Mesendoderm (in vitro differentiated cells): ENCODE results near the gene FTO.

Experiments used
- DNase-seq: peaks from one replicate; pipeline ENCODE4 v3.0.0; 2013
- H2AK5ac ChIP-seq: 2 replicates; pipeline ENCODE4 v1.6.1; 2013; ENCODE audit warnings: low read length, inconsistent platforms
- H2BK120ac ChIP-seq: 2 replicates; pipeline ENCODE4 v1.6.1; 2013; ENCODE audit warnings: low read depth, mild to moderate bottlenecking, low read length, moderate library complexity, mixed read lengths
- H2BK15ac ChIP-seq: replicated peaks from 2 replicates; pipeline ENCODE4 v1.6.1; 2013; ENCODE audit warnings: low read depth, mild to moderate bottlenecking, moderate library complexity
- H2BK5ac ChIP-seq: 2 replicates; pipeline ENCODE4 v1.6.1; 2013; ENCODE audit warnings: low read length, inconsistent platforms
- H3K18ac ChIP-seq: 2 replicates; pipeline ENCODE4 v1.6.1; 2013; ENCODE audit warnings: mild to moderate bottlenecking, low read length, mixed read lengths
- H3K23ac ChIP-seq: one replicate; pipeline ENCODE4 v1.6.1; 2013; ENCODE audit warnings: low read length
- H3K27ac ChIP-seq: 2 replicates; pipeline ENCODE4 v1.5.1; 2013; ENCODE audit warnings: low read depth, mild to moderate bottlenecking, inconsistent platforms, low read length, moderate library complexity
- H3K27me3 ChIP-seq: 2 replicates; pipeline ENCODE4 v1.6.1; 2013; ENCODE audit warnings: low read length, control low read depth, mild to moderate bottlenecking, inconsistent platforms; ENCODE audit not compliant: insufficient read depth, poor library complexity
- H3K36me3 ChIP-seq: 2 replicates; pipeline ENCODE4 v1.6.1; 2013; ENCODE audit warnings: low read length, inconsistent platforms; ENCODE audit not compliant: control insufficient read depth, insufficient read depth
- H3K4ac ChIP-seq: one replicate; pipeline ENCODE4 v1.6.1; 2013; ENCODE audit warnings: low read depth, mild to moderate bottlenecking, low read length, moderate library complexity
- H3K4me1 ChIP-seq: 2 replicates; pipeline ENCODE4 v1.6.1; 2013; ENCODE audit warnings: low read depth, low read length, inconsistent platforms; ENCODE audit not compliant: control insufficient read depth
- H3K4me2 ChIP-seq: 2 replicates; pipeline ENCODE4 v1.6.1; 2013; ENCODE audit warnings: low read length
- H3K4me3 ChIP-seq: 2 replicates; pipeline ENCODE4 v1.5.1; 2013; ENCODE audit warnings: mild to moderate bottlenecking, low read length
- H3K56ac ChIP-seq: one replicate; pipeline ENCODE4 v1.6.1; 2013; ENCODE audit warnings: low read length
- H3K79me1 ChIP-seq: 2 replicates; pipeline ENCODE4 v1.6.1; 2013; ENCODE audit warnings: low read length, inconsistent platforms
- H3K79me2 ChIP-seq: 2 replicates; pipeline ENCODE4 v1.6.1; 2013; ENCODE audit warnings: mild to moderate bottlenecking, low read length; ENCODE audit not compliant: control insufficient read depth, insufficient read depth
- H3K9ac ChIP-seq: 2 replicates; pipeline ENCODE4 v1.6.1; 2013; ENCODE audit warnings: low read length, inconsistent platforms
- H4K5ac ChIP-seq: one replicate; pipeline ENCODE4 v1.6.1; 2013; ENCODE audit warnings: low read length
- H4K8ac ChIP-seq: one replicate; pipeline ENCODE4 v1.6.1; 2013; ENCODE audit warnings: low read depth, mild to moderate bottlenecking, control low read depth, low read length, moderate library complexity
- whole genome bisulfite sequencing: extraction: QIAGEN DNeasy Blood & Tissue Kit; methylation state at CpG from one replicate; pipeline ENCODE4 v1.1.7; 2013; ENCODE audit warnings: low lambda C conversion rate, missing lambda C conversion rate; ENCODE audit not compliant: insufficient coverage; ENCODE audit errors: extremely low coverage; 5-methylcytosine and 5-hydroxymethylcytosine counted together

Gene FTO

DNA sequence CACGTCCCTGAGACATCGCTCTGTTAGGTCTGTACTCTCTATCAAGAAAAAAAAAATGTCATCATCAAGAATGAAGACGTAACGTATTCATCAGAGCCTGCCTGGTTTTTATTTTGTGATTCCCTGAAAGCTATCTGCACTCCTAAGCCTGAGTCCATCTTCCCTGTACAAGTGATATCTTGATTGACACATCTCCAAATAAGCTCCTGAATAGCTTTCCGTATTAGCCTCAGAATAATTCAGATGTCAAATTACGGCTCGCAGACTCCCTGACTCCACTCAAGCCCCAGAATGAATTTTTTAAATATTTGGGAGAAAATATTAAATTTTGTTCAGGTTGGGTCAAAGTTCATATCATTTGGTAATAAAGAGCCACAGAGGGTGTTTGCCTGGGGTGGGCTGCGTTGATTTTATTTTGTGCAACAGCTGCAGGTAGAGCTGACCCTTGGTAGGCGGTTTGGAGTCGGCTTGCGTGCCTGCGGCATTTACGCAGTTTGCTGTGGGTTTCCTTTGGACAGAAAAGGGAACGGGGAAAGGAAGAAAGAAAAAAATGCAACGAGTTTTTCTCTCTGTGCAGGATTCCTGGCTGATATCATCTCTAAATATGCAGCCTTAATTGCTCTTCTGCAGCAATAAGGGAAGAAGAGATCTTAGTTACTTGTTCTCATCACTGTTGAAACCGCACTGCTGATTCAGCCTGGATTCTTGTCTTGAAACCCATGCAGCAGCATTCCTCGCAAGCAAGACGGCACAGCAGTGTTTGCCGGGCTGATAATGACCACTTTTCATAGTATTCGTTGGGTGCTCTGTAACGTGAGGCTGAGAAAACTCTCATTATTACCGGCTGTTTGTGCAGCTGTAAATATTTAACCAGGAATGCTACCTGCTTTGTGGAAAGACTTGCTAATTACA, 467.9 kb downstream of the FTO start:
- Histone ChIP-seq H3K27ac (no peak overlapping the region), H3K36me3 (no peaks in the 10 kb centered on the region), H3K27me3 (no peaks in the 10 kb centered on the region), H4K5ac (no peak overlapping the region), H3K4ac (no peak overlapping the region), H3K4me3 (no peak overlapping the region), H3K9ac (no peak overlapping the region), H3K4me2 (no peak overlapping the region), H3K23ac (no peak overlapping the region), H2BK5ac (no peak overlapping the region), H4K8ac (no peak overlapping the region), H2AK5ac (no peak overlapping the region), H3K4me1 (no peaks in the 10 kb centered on the region), H3K56ac (no peak overlapping the region), H2BK15ac (no peak overlapping the region), H3K79me2 (no peaks in the 10 kb centered on the region), H2BK120ac (no peak overlapping the region), H3K18ac (no peak overlapping the region), H3K79me1 (no peaks in the 10 kb centered on the region)
- WGBS = no CpG with 5 or more reads among the region's 22 CpGs
- peak; percentile 9 for DNase-seq

DNA sequence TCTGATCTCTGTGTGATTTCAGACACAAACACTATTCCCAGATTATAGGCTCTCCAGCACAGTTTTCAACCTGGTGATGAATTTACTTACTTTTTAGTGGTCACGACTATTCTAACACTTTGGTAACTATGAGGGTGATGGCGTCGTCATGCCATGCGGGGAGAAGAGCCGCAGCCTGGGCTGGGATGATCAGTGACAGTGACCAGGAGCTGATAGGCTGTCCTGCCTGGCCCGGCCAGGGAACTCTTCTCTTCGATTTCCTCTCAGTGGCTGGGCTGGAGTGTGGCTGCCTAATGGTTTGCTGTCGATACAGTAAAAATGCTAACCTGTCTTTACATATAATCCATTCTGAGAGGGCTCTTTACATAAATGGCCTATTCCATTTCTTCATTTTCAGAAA, 469.5 kb downstream of the FTO start:
- Histone ChIP-seq H3K4me3 (no peak overlapping the region), H2BK120ac (no peak overlapping the region), H3K9ac (no peak overlapping the region), H3K27me3 (no peaks in the 10 kb centered on the region), H4K8ac (no peak overlapping the region), H3K56ac (no peak overlapping the region), H3K27ac (no peak overlapping the region), H4K5ac (no peak overlapping the region), H3K79me1 (no peaks in the 10 kb centered on the region), H2BK5ac (no peak overlapping the region), H3K4ac (no peak overlapping the region), H2BK15ac (no peak overlapping the region), H3K4me1 (no peaks in the 10 kb centered on the region), H2AK5ac (no peak overlapping the region), H3K4me2 (no peak overlapping the region), H3K79me2 (no peaks in the 10 kb centered on the region), H3K36me3 (no peaks in the 10 kb centered on the region), H3K23ac (no peak overlapping the region), H3K18ac (no peak overlapping the region)
- peak; percentile 17 for DNase-seq
- WGBS = no CpG with 5 or more reads among the region's 8 CpGs

DNA sequence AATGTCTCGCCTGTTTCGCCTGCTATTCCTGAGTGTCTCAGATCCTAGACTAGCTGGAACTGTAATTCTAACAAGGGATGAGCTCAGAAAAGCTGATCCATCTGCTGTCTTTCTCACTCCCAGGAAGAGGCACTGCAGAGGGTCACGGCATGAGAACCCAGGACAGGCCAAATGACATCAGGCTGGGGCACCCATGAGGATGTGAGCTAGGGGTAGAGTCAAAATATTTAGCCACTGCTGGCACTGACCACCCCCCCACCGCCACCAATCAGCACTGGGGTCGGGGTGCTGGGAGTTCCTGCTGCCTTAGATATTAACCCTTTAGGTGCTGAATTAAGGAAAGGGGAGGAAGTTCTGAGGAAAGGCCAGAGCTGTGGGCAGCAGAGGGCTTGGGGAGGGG, 470.2 kb downstream of the FTO start:
- H3K27ac ChIP-seq = no peak overlapping the region
- H3K36me3 ChIP-seq = no peaks in the 10 kb centered on the region
- no peak overlapping the region for H3K4me2 ChIP-seq
- no peaks in the 10 kb centered on the region for H3K27me3 ChIP-seq
- H2AK5ac ChIP-seq = no peak overlapping the region
- H3K4me3 ChIP-seq = no peak overlapping the region
- H3K18ac ChIP-seq = no peak overlapping the region
- no peak overlapping the region for H3K23ac ChIP-seq
- H3K79me1 ChIP-seq = no peaks in the 10 kb centered on the region
- H4K5ac ChIP-seq = no peak overlapping the region
- H3K56ac ChIP-seq = no peak overlapping the region
- H2BK120ac ChIP-seq = no peak overlapping the region
- H2BK15ac ChIP-seq = no peak overlapping the region
- H4K8ac ChIP-seq = no peak overlapping the region
- no peak for DNase-seq
- H3K4ac ChIP-seq = no peak overlapping the region
- no peak overlapping the region for H3K9ac ChIP-seq
- no CpG with 5 or more reads among the region's 5 CpGs for WGBS
- H3K4me1 ChIP-seq = no peaks in the 10 kb centered on the region
- H2BK5ac ChIP-seq = no peak overlapping the region
- no peaks in the 10 kb centered on the region for H3K79me2 ChIP-seq

DNA sequence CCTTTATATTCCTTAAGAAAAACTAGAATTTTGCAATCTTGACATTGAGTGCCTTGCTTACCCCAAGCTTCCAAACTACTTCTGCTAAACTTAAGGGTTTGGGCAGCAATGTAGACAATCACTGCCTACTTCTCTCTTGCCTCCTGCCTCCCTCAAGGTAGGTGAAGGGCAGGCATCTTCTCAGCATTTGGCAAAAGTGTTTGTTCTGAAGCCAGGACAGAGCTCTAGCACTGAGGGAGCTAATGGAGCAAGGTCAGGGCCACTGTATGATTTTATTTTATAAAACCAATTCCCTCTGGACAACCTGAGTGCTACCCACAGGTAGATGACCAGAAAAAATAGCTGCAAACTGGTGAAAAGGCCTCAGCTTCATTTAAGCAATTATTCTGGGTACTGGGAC, 470.8 kb downstream of the FTO start:
- Histone ChIP-seq H3K27ac (no peak overlapping the region), H3K4me3 (no peak overlapping the region), H3K4me1 (no peaks in the 10 kb centered on the region)

DNA sequence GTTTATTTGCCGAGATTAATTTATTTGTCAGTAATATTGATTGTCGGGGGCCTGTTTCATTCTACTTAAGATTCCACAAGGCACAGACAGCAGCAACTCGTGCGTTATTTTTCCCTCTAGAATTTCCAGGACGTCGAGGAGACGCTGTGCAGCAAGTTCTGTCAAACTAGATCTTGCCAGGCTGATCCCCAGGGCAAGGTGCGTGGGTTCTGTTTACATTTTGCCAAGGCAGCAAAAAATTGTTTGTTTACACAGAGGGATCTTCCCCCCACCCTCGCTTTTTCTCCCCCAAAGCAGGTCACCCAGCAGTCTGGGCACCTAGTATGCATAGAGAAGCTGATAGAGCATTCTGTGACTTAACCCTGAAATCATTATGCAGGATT, 471.2 kb downstream of the FTO start:
- no peaks in the 10 kb centered on the region for H3K36me3 ChIP-seq
- H3K79me2 ChIP-seq = no peaks in the 10 kb centered on the region
- no peak overlapping the region for H4K5ac ChIP-seq
- no peak overlapping the region for H3K27ac ChIP-seq
- no peaks in the 10 kb centered on the region for H3K4me1 ChIP-seq
- H3K56ac ChIP-seq = no peak overlapping the region
- no peak overlapping the region for H2BK120ac ChIP-seq
- H3K4me3 ChIP-seq = no peak overlapping the region
- no CpG with 5 or more reads among the region's 9 CpGs for WGBS
- no peaks in the 10 kb centered on the region for H3K27me3 ChIP-seq
- no peak overlapping the region for H3K4ac ChIP-seq
- H4K8ac ChIP-seq = no peak overlapping the region
- H3K18ac ChIP-seq = no peak overlapping the region
- no peak overlapping the region for H3K23ac ChIP-seq
- H2BK5ac ChIP-seq = no peak overlapping the region
- H2AK5ac ChIP-seq = no peak overlapping the region
- H3K4me2 ChIP-seq = no peak overlapping the region
- DNase-seq = no peak
- no peaks in the 10 kb centered on the region for H3K79me1 ChIP-seq
- H2BK15ac ChIP-seq = no peak overlapping the region
- no peak overlapping the region for H3K9ac ChIP-seq

More for the DNA sequence above, 470.8 kb downstream of the FTO start:
- Histone ChIP-seq H3K79me1 (no peaks in the 10 kb centered on the region), H2AK5ac (no peak overlapping the region), H2BK5ac (no peak overlapping the region), H3K79me2 (no peaks in the 10 kb centered on the region), H4K5ac (no peak overlapping the region), H3K27me3 (no peaks in the 10 kb centered on the region), H3K4ac (no peak overlapping the region), H3K36me3 (no peaks in the 10 kb centered on the region), H3K18ac (no peak overlapping the region), H2BK120ac (no peak overlapping the region), H3K9ac (no peak overlapping the region), H4K8ac (no peak overlapping the region), H3K4me2 (no peak overlapping the region), H3K23ac (no peak overlapping the region), H3K56ac (no peak overlapping the region), H2BK15ac (no peak overlapping the region)
- no peak for DNase-seq
